ENCODE data around the gene OR2T12. TPM values are rescaled to one million over a fixed set of nuclear protein-coding genes. Genes with fewer than 3 reads are reported as not detected.
"Not testable (repeated sequence)": the region's sequence is repeated elsewhere in the genome, so short reads cannot be mapped to it uniquely, and the experiment has no call there.

The OR2T12 gene, protein sequence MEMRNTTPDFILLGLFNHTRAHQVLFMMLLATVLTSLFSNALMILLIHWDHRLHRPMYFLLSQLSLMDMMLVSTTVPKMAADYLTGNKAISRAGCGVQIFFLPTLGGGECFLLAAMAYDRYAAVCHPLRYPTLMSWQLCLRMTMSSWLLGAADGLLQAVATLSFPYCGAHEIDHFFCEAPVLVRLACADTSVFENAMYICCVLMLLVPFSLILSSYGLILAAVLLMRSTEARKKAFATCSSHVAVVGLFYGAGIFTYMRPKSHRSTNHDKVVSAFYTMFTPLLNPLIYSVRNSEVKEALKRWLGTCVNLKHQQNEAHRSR
- total RNA-seq = not detected

DNA sequence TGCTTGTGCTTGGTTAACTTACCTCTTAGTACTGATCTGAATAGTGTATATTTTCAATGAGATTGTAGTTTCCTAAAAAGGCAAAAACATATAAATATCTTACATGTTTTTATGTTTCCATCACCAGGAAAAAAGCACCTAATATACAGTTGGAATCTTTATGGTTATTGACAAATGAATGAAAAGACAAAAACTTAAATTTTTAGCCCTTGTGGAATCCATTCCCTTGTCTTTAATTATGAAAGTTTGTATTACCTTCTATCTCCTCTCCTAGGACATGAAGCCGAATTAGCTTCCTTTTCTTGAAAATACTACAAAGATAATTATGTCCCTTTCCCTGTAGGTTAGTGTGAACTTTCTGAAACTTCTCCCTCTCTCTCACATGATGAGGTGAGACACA, at the start of gene OR2T12:
Gene OR2T12, minus strand, starts transcription at position 101 of the 400 bp plus-strand sequence. CDS start 7,846 bp downstream, outside the sequence.
- no peak within 1 kb of the TSS for H3K4me3 Mint-ChIP-seq
- ChIA-PET POLR2A (no interaction called here), CTCF (no interaction called here)
- H3K27ac Mint-ChIP-seq = no peak within 1 kb of the TSS
- H3K9me3 Mint-ChIP-seq = peaks cover 3% of the 10 kb centered on the region
- no peaks in the 10 kb centered on the region for H3K27me3 Mint-ChIP-seq
- DNase-seq = no peak
- H3K4me1 Mint-ChIP-seq (ENCODE audit: low read depth) = no peaks in the 10 kb centered on the region
- no peaks in the 10 kb centered on the region for H3K36me3 Mint-ChIP-seq
- intact Hi-C loops (cut with micrococcal nuclease) = no loop called here

DNA sequence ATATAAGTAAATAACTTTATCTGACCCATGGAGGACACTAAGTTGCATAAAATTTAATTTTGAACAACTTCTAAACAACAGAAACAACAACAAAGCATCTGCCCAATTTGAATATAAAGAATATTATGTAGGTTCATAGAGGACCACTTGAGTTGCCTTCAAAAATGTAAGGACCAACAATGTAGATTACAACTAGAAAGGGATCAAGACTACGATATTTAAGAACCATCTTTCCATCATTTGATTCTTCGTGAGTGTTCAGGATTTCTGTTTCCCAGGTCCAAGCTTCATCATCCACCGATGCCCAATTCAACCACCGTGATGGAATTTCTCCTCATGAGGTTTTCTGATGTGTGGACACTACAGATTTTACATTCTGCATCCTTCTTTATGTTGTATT, 45.3 kb upstream of the OR2T12 start, which contains the start of gene OR14C36:
Gene OR14C36, plus strand, starts transcription at position 301 of the 400 bp plus-strand sequence. Its CDS starts 0 bp downstream, at position 301.
- Mint-ChIP-seq H3K36me3 (no peaks in the 10 kb centered on the region), H3K27me3 (peaks cover 5% of the 10 kb centered on the region), H3K4me1 (ENCODE audit: low read depth) (no peaks in the 10 kb centered on the region), H3K9me3 (no peaks in the 10 kb centered on the region), H3K27ac (no peak within 1 kb of the TSS), H3K4me3 (no peak within 1 kb of the TSS)
- intact Hi-C loops (cut with micrococcal nuclease) = no loop called here
- ChIA-PET POLR2A (no interaction called here), CTCF (no interaction called here)
- no peak for DNase-seq

DNA sequence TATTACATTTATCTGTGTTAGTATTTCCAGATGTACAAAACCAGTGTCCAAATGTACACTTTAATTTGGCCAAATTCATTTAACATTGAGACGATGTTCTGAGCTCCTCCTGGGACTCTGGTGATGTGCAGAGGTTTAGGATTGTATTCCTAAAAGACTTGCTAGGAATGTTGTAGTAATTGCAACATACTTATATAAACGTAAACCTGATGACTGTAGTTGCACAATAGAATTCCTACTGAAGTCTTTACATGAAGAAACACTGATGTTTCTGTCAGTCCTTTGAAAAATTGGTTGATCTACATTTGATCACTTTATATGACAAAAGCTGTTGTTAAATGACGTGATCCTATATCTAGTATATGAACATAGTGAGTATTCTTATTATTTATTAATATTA, 40.2 kb upstream of the OR2T12 start:
- intact Hi-C loops (cut with micrococcal nuclease) = no loop called here

GRCh38 chr1:248324468-248324867, 21.2 kb upstream of the OR2T12 start, which contains the start of gene OR2M7:
Gene OR2M7, minus strand, starts transcription at chr1:248324568. Its CDS starts 0 bp downstream, at chr1:248324568.
- CTCF ChIA-PET = no interaction called here
- no peak for DNase-seq
- H3K27me3 Mint-ChIP-seq = peaks cover 2% of the 10 kb centered on the region
- no peaks in the 10 kb centered on the region for H3K4me1 Mint-ChIP-seq (ENCODE audit: low read depth)
- POLR2A ChIA-PET = no interaction called here
- intact Hi-C loops (cut with micrococcal nuclease) = no loop called here
- no peak within 1 kb of the TSS for H3K4me3 Mint-ChIP-seq
- H3K27ac Mint-ChIP-seq = no peak within 1 kb of the TSS
- H3K36me3 Mint-ChIP-seq = no peaks in the 10 kb centered on the region
- no peaks in the 10 kb centered on the region for H3K9me3 Mint-ChIP-seq

More for the DNA sequence above, 40.2 kb upstream of the OR2T12 start:
- Mint-ChIP-seq H3K36me3 (no peaks in the 10 kb centered on the region), H3K27me3 (no peaks in the 10 kb centered on the region), H3K27ac (no peak overlapping the region), H3K4me1 (ENCODE audit: low read depth) (no peaks in the 10 kb centered on the region), H3K9me3 (no peaks in the 10 kb centered on the region), H3K4me3 (no peak overlapping the region)
- DNase-seq = no peak
- ChIA-PET CTCF (no interaction called here), POLR2A (no interaction called here)

GRCh38 chr1:248316796-248317195, 13.6 kb upstream of the OR2T12 start:
- no peak overlapping the region for H3K27ac Mint-ChIP-seq
- no peaks in the 10 kb centered on the region for H3K4me1 Mint-ChIP-seq (ENCODE audit: low read depth)
- DNase-seq = no peak
- ChIA-PET CTCF (no interaction called here), POLR2A (no interaction called here)
- intact Hi-C loops (cut with micrococcal nuclease) = no loop called here
- H3K27me3 Mint-ChIP-seq = peaks cover 17% of the 10 kb centered on the region
- no peak overlapping the region for H3K4me3 Mint-ChIP-seq
- H3K9me3 Mint-ChIP-seq = peaks cover 28% of the 10 kb centered on the region
- H3K36me3 Mint-ChIP-seq = no peaks in the 10 kb centered on the region

DNA sequence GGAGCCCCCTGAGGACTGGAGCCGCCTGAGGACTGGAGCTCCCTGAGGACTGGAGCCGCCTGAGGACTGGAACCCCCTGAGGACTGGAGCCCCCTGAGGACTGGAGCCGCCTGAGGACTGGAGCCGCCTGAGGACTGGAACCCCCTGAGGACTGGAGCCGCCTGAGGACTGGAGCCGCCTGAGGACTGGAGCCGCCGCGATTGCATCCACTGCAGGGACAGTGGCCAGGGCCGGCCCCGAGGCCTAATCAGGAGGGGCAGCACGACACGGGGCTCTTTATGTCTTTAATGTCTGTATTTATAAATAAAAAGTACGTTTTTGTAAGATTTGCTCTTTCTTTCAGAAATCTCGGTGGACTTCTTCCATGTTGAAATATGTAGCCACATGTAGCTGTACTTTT, 3.5 kb upstream of the OR2T12 start:
- H3K4me1 Mint-ChIP-seq (ENCODE audit: low read depth); H3K27me3 Mint-ChIP-seq; H3K27ac Mint-ChIP-seq; H3K9me3 Mint-ChIP-seq; intact Hi-C loops (cut with micrococcal nuclease); H3K36me3 Mint-ChIP-seq; DNase-seq; H3K4me3 Mint-ChIP-seq; POLR2A ChIA-PET; CTCF ChIA-PET: not testable (repeated sequence)

DNA sequence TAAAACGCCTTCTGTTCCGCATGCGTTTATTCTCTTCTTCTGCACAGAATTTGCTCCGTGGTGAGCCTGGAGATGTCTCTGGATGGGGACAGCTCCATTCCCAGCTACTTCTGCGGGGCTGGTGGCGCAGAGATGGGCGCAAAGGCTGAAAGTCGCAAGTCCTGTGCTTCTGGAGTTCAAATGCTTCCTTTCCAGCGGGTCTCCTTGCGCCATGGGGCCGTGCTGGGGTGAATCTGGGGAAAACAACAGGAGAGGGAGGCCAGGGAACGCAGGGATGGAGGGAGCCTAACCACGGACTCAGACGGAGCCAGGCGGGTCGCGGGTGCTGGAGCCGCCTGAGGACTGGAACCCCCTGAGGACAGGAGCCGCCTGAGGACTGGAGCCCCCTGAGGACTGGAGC, 2.9 kb upstream of the OR2T12 start:
- Mint-ChIP-seq H3K36me3 (no peaks in the 10 kb centered on the region), H3K9me3 (no peaks in the 10 kb centered on the region)
- intact Hi-C loops (cut with micrococcal nuclease) = no loop called here

GRCh38 chr1:248305672-248306071, 2.4 kb upstream of the OR2T12 start:
- POLR2A ChIA-PET; H3K36me3 Mint-ChIP-seq; intact Hi-C loops (cut with micrococcal nuclease); CTCF ChIA-PET; H3K4me1 Mint-ChIP-seq (ENCODE audit: low read depth); H3K27me3 Mint-ChIP-seq; H3K4me3 Mint-ChIP-seq; DNase-seq; H3K27ac Mint-ChIP-seq; H3K9me3 Mint-ChIP-seq: not testable (repeated sequence)

More for the DNA sequence above, 2.9 kb upstream of the OR2T12 start:
- ChIA-PET CTCF (no interaction called here), POLR2A (no interaction called here)
- Mint-ChIP-seq H3K4me3 (no peak overlapping the region), H3K27me3 (peaks cover 1% of the 10 kb centered on the region), H3K4me1 (ENCODE audit: low read depth) (no peaks in the 10 kb centered on the region), H3K27ac (no peak overlapping the region)
- DNase-seq = no peak

DNA sequence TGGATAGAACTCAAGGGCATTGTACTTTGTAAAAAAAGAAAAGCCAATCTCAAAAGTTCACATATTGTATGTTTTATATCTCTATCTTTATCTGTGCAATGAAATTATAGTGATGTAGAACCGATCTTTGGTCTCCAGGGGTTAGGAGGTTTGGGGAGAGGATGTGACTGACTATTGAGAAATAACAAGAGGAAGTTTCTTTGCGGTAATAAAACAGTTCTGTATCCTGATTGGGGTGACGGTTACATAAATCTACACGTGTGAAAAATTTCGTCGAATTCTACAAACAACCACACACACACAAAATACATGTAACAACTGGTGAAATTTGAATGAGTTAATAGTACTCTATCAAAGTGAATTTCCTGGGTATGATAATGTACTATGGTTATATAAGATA, 14.8 kb downstream of the OR2T12 start:
- ChIA-PET POLR2A (no interaction called here), CTCF (no interaction called here)
- Mint-ChIP-seq H3K27ac (no peak overlapping the region), H3K27me3 (no peaks in the 10 kb centered on the region), H3K36me3 (no peaks in the 10 kb centered on the region), H3K9me3 (no peaks in the 10 kb centered on the region), H3K4me3 (no peak overlapping the region), H3K4me1 (ENCODE audit: low read depth) (no peaks in the 10 kb centered on the region)
- intact Hi-C loops (cut with micrococcal nuclease) = no loop called here
- DNase-seq = no peak

GRCh38 chr1:248277876-248278275, 25.3 kb downstream of the OR2T12 start, which contains the start of gene OR2T33:
Gene OR2T33, minus strand, starts transcription at chr1:248277976. Its CDS starts 4,162 bp downstream, at chr1:248273814.
- no peaks in the 10 kb centered on the region for H3K36me3 Mint-ChIP-seq
- no peak within 1 kb of the TSS for H3K27ac Mint-ChIP-seq
- no peak for DNase-seq
- intact Hi-C loops (cut with micrococcal nuclease) = no loop called here
- ChIA-PET CTCF (no interaction called here), POLR2A (no interaction called here)
- no peak within 1 kb of the TSS for H3K4me3 Mint-ChIP-seq
- H3K9me3 Mint-ChIP-seq = peaks cover 2% of the 10 kb centered on the region
- no peaks in the 10 kb centered on the region for H3K4me1 Mint-ChIP-seq (ENCODE audit: low read depth)
- no peaks in the 10 kb centered on the region for H3K27me3 Mint-ChIP-seq

- POLR2A ChIA-PET; DNase-seq; H3K27ac Mint-ChIP-seq; H3K9me3 Mint-ChIP-seq; H3K4me3 Mint-ChIP-seq; H3K36me3 Mint-ChIP-seq; CTCF ChIA-PET; H3K27me3 Mint-ChIP-seq; H3K4me1 Mint-ChIP-seq (ENCODE audit: low read depth); intact Hi-C loops (cut with micrococcal nuclease): not testable (repeated sequence)
These were observed 30.0 kb downstream of the OR2T12 start for GRCh38 chr1:248273225-248273624.

DNA sequence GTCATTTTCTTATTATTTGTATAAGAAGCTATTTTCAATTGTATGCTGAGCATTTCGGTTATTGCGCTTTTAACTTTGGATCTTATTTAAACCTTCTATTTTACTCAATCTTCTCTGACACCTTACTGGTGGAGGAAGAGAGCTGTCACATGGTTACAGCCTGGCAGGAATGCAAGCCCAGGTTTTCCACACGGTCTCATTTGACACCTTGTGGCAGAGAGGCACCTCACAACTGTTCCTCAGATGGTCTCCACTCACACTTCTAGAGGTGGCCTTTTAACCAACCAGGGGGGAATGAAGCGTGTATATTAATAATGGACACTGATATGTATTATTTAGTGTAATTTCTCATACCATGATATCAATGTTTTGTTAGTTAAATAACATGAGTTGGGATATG, 35.0 kb downstream of the OR2T12 start:
- Mint-ChIP-seq H3K4me1 (ENCODE audit: low read depth) (no peaks in the 10 kb centered on the region), H3K27me3 (no peaks in the 10 kb centered on the region), H3K9me3 (no peaks in the 10 kb centered on the region), H3K4me3 (no peak overlapping the region), H3K36me3 (no peaks in the 10 kb centered on the region), H3K27ac (no peak overlapping the region)
- POLR2A ChIA-PET = no interaction called here
- intact Hi-C loops (cut with micrococcal nuclease) = no loop called here
- no peak for DNase-seq
- CTCF ChIA-PET = no interaction called here

DNA sequence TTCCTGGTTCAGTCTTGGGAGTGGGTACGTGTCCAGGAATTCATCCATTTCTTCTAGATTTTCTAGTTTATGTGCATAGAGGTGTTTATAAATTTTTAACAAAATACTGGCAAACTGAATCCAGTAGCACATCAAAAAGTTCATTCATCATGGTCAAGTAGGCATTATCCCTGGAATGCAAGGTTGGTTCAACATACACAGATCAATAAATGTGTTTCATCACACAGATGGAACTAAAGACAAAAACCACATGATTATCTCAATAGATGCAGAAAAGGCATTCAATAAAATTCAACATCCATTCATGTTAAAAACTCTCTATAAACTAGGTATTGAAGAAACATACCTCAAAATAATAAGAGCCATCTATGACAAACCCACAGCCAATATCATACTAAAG, 43.9 kb downstream of the OR2T12 start:
- POLR2A ChIA-PET; H3K4me3 Mint-ChIP-seq; H3K4me1 Mint-ChIP-seq (ENCODE audit: low read depth); H3K27me3 Mint-ChIP-seq; DNase-seq; H3K27ac Mint-ChIP-seq; H3K36me3 Mint-ChIP-seq; intact Hi-C loops (cut with micrococcal nuclease): not testable (repeated sequence)
- H3K9me3 Mint-ChIP-seq = peaks cover 21% of the 10 kb centered on the region
- CTCF ChIA-PET = interaction anchor here (0.7 kb wide), 1 partner anchor 14 kb away, joined by 4 read pairs; no protein-coding TSS in a partner anchor

Measured in activated CD4-positive, alpha-beta memory T cell treated with anti-CD3 and anti-CD28 coated beads for 36 hours (primary cell).